Stomach (tissue), 4 donors: ENCODE results near the gene FLCN.

ENCODE experiments used
- EP300 ChIP-seq: sonication (generic); formaldehyde crosslinking; IDR thresholded peaks from one replicate; pipeline ENCODE4 v1.6.1; 2017; ENCODE audit warnings: antibody characterized with exemption
- POLR2AphosphoS5 ChIP-seq, 3 donors: sonication (generic); formaldehyde crosslinking; IDR thresholded peaks; one replicate each; pipeline ENCODE4 v1.6.1; 2016; ENCODE audit warnings: antibody characterized with exemption in 3 of 3

DNA sequence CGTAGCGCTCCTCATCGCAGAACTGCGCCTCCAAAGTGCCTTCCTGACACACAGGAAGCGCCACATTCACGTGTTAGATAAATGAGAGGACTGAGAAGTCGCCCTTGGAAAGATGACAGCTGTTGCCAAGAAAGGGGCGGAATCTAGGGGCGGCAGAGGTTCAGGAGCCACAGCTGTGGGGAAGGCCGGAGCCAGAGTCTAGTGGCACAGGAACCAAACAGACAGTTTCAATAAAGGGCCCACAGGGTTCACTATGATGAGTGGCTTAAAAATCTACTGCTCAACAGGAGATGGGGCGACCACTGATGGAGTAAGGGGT is 4.7 kb downstream of the FLCN start:
- no peak for TF ChIP-seq POLR2AphosphoS5 (IDR thresholded peaks at IDR 0.05)
- no peak for TF ChIP-seq EP300
